ENCODE data around the gene PYGM. TPM values are rescaled to one million over a fixed set of nuclear protein-coding genes. Genes with fewer than 3 reads are reported as not detected.

Gene PYGM
- total RNA-seq, 1 experiment from 2014 or later, result 1.7 TPM

- ChIA-PET CTCF (no interaction called here), RAD21 (ENCODE audit: low non-redundant PET in 1 of 2, low total read pairs in 2 of 2, uncharacterized antibody in 2 of 2, unreplicated experiment in 2 of 2) (no interaction called here), POLR2A (no interaction called here)
- Histone ChIP-seq H3K4me1 (ENCODE audit: control insufficient read depth in 1 of 2, insufficient read depth in 2 of 2, low read length in 2 of 2) (peaks cover 23 to 34% of the 10 kb centered on the region in 2 experiments), H3K27ac (ENCODE audit: low read depth, low read length) (no peak overlapping the region; the same call in 1 of the 2 replicates), H3K36me3 (ENCODE audit: control insufficient read depth in 1 of 2, insufficient read depth in 2 of 2, low read length in 2 of 2) (peaks cover 5 to 10% of the 10 kb centered on the region in 2 experiments; a peak in 2 of 4 replicates), H3K9ac (ENCODE audit: low read length) (no peak overlapping the region), H3K9me3 (ENCODE audit: control insufficient read depth in 1 of 2, insufficient read depth in 1 of 2, low read depth in 1 of 2, low read length in 2 of 2) (no peaks in the 10 kb centered on the region), H3K4me2 (ENCODE audit: low read length) (no peak overlapping the region), H4K20me1 (ENCODE audit: insufficient read depth) (no peaks in the 10 kb centered on the region), H3K27me3 (ENCODE audit: insufficient read depth, low read length) (no peaks in the 10 kb centered on the region), H3K79me2 (ENCODE audit: insufficient read depth, low read length) (peaks cover 13% of the 10 kb centered on the region; the same call in 1 of the 2 replicates), H3K9me2 (ENCODE audit: insufficient read depth) (no peaks in the 10 kb centered on the region), H2AFZ (ENCODE audit: low read depth, low read length, poor library complexity, severe bottlenecking) (no peak overlapping the region), H3K4me3 (replicated peaks in 1 of 2; ENCODE audit: low read depth in 1 of 2, low read length in 2 of 2) (no peak overlapping the region)
- ATAC-seq, result no peak
- DNase-seq (ENCODE audit: low read depth, low spot score), result no peak
- no TSS peak for BruUV-seq (replicated peaks)
- intact Hi-C loops (cut with micrococcal nuclease), result no loop called here
- TF ChIP-seq ATF3 (IDR thresholded peaks at IDR 0.05) (no peak), MAX (IDR thresholded peaks at IDR 0.05) (no peak), POLR2AphosphoS5 (IDR thresholded peaks at IDR 0.05; ENCODE audit: low read depth, low read length) (no peak), CTCF (IDR thresholded peaks at IDR 0.05 in 2 of 3, conservative IDR thresholded peaks at IDR 0.05 in 1 of 3; ENCODE audit: borderline replicate concordance in 1 of 3, insufficient read depth in 1 of 3, low read depth in 2 of 3, low read length in 2 of 3) (no peak), CBX3 (IDR thresholded peaks at IDR 0.05; ENCODE audit: low read depth) (no peak), ZNF274 (IDR thresholded peaks at IDR 0.05; ENCODE audit: low read depth, low read length) (no peak), JUND (IDR thresholded peaks at IDR 0.05) (no peak), YY1 (IDR thresholded peaks at IDR 0.05; ENCODE audit: extremely low read depth, insufficient replicate concordance, low read depth, low read length) (no peak), TCF7L2 (IDR thresholded peaks at IDR 0.05; ENCODE audit: borderline replicate concordance, extremely low read depth, insufficient read depth, insufficient read length) (no peak), RAD21 (IDR thresholded peaks at IDR 0.05; ENCODE audit: low read depth) (no peak), SRF (IDR thresholded peaks at IDR 0.05; ENCODE audit: low read depth) (no peak), EZH2 (IDR thresholded peaks at IDR 0.05) (no peak)
These were observed 45.7 kb upstream of the PYGM start for GRCh38 chr11:64805481-64805880.

Measured in HCT116 (cell line).